CD14-positive monocyte (primary cell): ENCODE results near the gene ACBD3. TPM values are rescaled to one million over a fixed set of nuclear protein-coding genes. Genes with fewer than 3 reads are reported as not detected.
"Not testable (repeated sequence)": the region's sequence is repeated elsewhere in the genome, so short reads cannot be mapped to it uniquely, and the experiment has no call there.

Experiments
- DNase-seq, 3 donors: peaks; one replicate each; pipeline ENCODE4 v3.0.0-alpha.2; 2011 to 2022
- H2AFZ ChIP-seq: 2 replicates; pipeline ENCODE4 v1.6.0; 2012; ENCODE audit warnings: mild to moderate bottlenecking, low read depth, low read length, inconsistent platforms; ENCODE audit not compliant: insufficient read depth, poor library complexity, severe bottlenecking
- H3K27ac ChIP-seq, 2 donors: 1 replicate in 1 of 2; 2 replicates in 1 of 2; pipeline ENCODE4 v1.5.1; 2012 to 2013; ENCODE audit warnings: low read length in 2 of 2, control low read depth in 1 of 2, inconsistent platforms in 1 of 2, low read depth in 1 of 2, mild to moderate bottlenecking in 1 of 2
- H3K27me3 ChIP-seq, 2 donors: one replicate each; pipeline versions ENCODE4 v1.6.0 to v1.6.1; 2011 to 2013; ENCODE audit warnings: low read length in 2 of 2; ENCODE audit not compliant: control insufficient read depth in 2 of 2, insufficient read depth in 2 of 2
- H3K36me3 ChIP-seq, 2 donors: replicated peaks in 1 of 2; 1 replicate in 1 of 2; 2 replicates in 1 of 2; pipeline versions ENCODE4 v1.5.1 to v1.6.1; 2012 to 2013; ENCODE audit warnings: low read length in 2 of 2, control low read depth in 1 of 2, inconsistent platforms in 1 of 2, mild to moderate bottlenecking in 1 of 2; ENCODE audit not compliant: insufficient read depth in 2 of 2, control insufficient read depth in 1 of 2
- H3K4me1 ChIP-seq, 2 donors: 1 replicate in 1 of 2; 2 replicates in 1 of 2; pipeline versions ENCODE4 v1.5.1 to v1.6.1; 2012 to 2013; ENCODE audit warnings: low read length in 2 of 2, control low read depth in 1 of 2, inconsistent platforms in 1 of 2, mild to moderate bottlenecking in 1 of 2, moderate library complexity in 1 of 2; ENCODE audit not compliant: insufficient read depth in 2 of 2, control insufficient read depth in 1 of 2
- H3K4me2 ChIP-seq: replicated peaks from 2 replicates; pipeline ENCODE3; 2012; ENCODE audit warnings: low read length, moderate library complexity, mild to moderate bottlenecking; ENCODE audit not compliant: poor library complexity, severe bottlenecking; ENCODE audit errors: extremely low read depth
- H3K4me3 ChIP-seq, 3 experiments: fragments of 200-600 bp in 1 of 3; sonication (generic) in 1 of 3; replicated peaks in 1 of 3; 1 replicate in 2 of 3; 2 replicates in 1 of 3; pipeline ENCODE4 v1.5.1; 2011 to 2013; ENCODE audit warnings: low read length in 3 of 3, mild to moderate bottlenecking in 3 of 3, control low read depth in 2 of 3, low read depth in 2 of 3, inconsistent platforms in 1 of 3, moderate library complexity in 1 of 3
- H3K79me2 ChIP-seq: 2 replicates; pipeline ENCODE4 v1.6.0; 2012; ENCODE audit warnings: mild to moderate bottlenecking, control low read depth, inconsistent platforms, low read length, moderate library complexity; ENCODE audit not compliant: insufficient read depth
- H3K9ac ChIP-seq: 2 replicates; pipeline ENCODE4 v1.6.0; 2017; ENCODE audit warnings: low read length, mild to moderate bottlenecking; ENCODE audit not compliant: insufficient read depth, poor library complexity, severe bottlenecking
- H3K9me3 ChIP-seq, 2 donors: replicated peaks in 1 of 2; 1 replicate in 1 of 2; 2 replicates in 1 of 2; pipeline versions ENCODE4 v1.5.1 to v1.6.1; 2012 to 2013; ENCODE audit warnings: low read length in 2 of 2, control low read depth in 1 of 2; ENCODE audit not compliant: control insufficient read depth in 1 of 2, insufficient read depth in 1 of 2
- H4K20me1 ChIP-seq: 2 replicates; pipeline ENCODE4 v1.6.0; 2012; ENCODE audit warnings: mild to moderate bottlenecking, low read length, control low read depth, moderate library complexity; ENCODE audit not compliant: insufficient read depth
- H3K27ac Mint-ChIP-seq, 7 donors: one replicate each; pipeline ENCODE4 v1.8.0; 2020; ENCODE audit warnings: mild to moderate bottlenecking in 7 of 7, mixed read lengths in 7 of 7, moderate library complexity in 6 of 7, inconsistent platforms in 2 of 7
- H3K27me3 Mint-ChIP-seq, 3 donors: one replicate each; pipeline ENCODE4 v1.8.0; 2021 to 2022; ENCODE audit warnings: low read depth in 3 of 3, mild to moderate bottlenecking in 3 of 3, mixed read lengths in 3 of 3, moderate library complexity in 3 of 3, inconsistent platforms in 1 of 3
- H3K36me3 Mint-ChIP-seq, 2 donors: one replicate each; pipeline ENCODE4 v1.8.0; 2020; ENCODE audit warnings: mixed read lengths in 2 of 2, inconsistent platforms in 1 of 2, mild to moderate bottlenecking in 1 of 2
- H3K4me1 Mint-ChIP-seq: one replicate; pipeline ENCODE4 v1.8.0; 2020; ENCODE audit warnings: mild to moderate bottlenecking, mixed read lengths
- H3K4me3 Mint-ChIP-seq, 2 donors: one replicate each; pipeline ENCODE4 v1.8.0; 2020; ENCODE audit warnings: mild to moderate bottlenecking in 2 of 2, mixed read lengths in 2 of 2, moderate library complexity in 1 of 2
- H3K9me3 Mint-ChIP-seq, 7 donors: one replicate each; pipeline ENCODE4 v1.8.0; 2020 to 2022; ENCODE audit warnings: mixed read lengths in 7 of 7, mild to moderate bottlenecking in 6 of 7, moderate library complexity in 6 of 7, inconsistent platforms in 2 of 7
- CTCF ChIP-seq: fragments of 200-600 bp; IDR thresholded peaks from one replicate; pipeline ENCODE4 v1.8.0; 2022; ENCODE audit warnings: antibody characterized with exemption, mild to moderate bottlenecking
- WGBS: methylation state at CpG from one replicate; pipeline ENCODE4 v1.1.5; 2013; ENCODE audit warnings: missing lambda C conversion rate; ENCODE audit not compliant: insufficient coverage; 5-methylcytosine and 5-hydroxymethylcytosine counted together
- intact Hi-C, 2 donors: fragments of 100-400 bp; cut with micrococcal nuclease; formaldehyde crosslinking; loops; one replicate each; pipeline versions ENCODE4 v1.15.0 to v1.15.1; 2023
- polyA plus RNA-seq, 3 donors: library from polyadenylated mRNA; depleted of rRNA in 1 of 3; unstranded in 2 of 3; stranded (reverse) in 1 of 3; fragments of 300-500 nt in 2 of 3; fragments of >200 nt in 1 of 3; fragmentation: Illumina TruSeq in 2 of 3; gene quantifications; 1 replicate in 2 of 3; 2 replicates in 1 of 3; pipeline ENCODE4 v1.2.3, GENCODE V29; 2012 to 2021

ACBD3 gene
- polyA plus RNA-seq, 3 donors = 7.0 to 16.3 (median 11.4) TPM

DNA sequence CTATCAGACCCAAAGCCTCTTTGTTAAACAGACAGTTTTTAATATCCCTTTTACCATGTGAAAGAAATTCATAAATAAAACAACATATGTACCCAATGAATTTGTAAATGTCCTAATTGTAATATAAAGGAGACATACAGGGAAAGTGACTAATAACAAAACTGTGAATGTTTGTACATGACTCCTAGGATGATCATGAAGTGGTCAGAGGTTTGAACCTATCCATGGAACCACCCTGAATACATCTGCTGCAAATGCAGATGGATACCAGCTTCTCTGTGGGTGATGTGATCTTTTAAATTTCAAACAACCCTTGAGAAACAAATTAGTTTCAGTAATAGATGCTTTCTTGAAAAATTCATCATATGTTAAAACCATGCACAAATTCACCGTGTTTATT lies 16.7 kb upstream of the ACBD3 start:
- Histone ChIP-seq H3K27me3 (no peaks in the 10 kb centered on the region), H3K27ac (no peak overlapping the region), H3K4me3 (no peak overlapping the region), H3K79me2 (no peaks in the 10 kb centered on the region), H3K9me3 (no peaks in the 10 kb centered on the region), H2AFZ (no peak overlapping the region), H3K4me2 (no peak overlapping the region), H4K20me1 (no peaks in the 10 kb centered on the region), H3K9ac (no peak overlapping the region), H3K4me1 (peaks cover 6 to 8% of the 10 kb centered on the region in 2 donors), H3K36me3 (no peaks in the 10 kb centered on the region)
- Mint-ChIP-seq H3K27ac (no peak overlapping the region), H3K27me3 (peaks cover 0 to 3% (median 2%) of the 10 kb centered on the region in 3 donors), H3K4me1 (peaks cover 8% of the 10 kb centered on the region), H3K4me3 (no peak overlapping the region), H3K36me3 (no peaks in the 10 kb centered on the region), H3K9me3 (no peaks in the 10 kb centered on the region)
- intact Hi-C loops = no loop called here
- TF ChIP-seq CTCF = no peak
- DNase-seq = no peak
- WGBS = no CpG with 5 or more reads among the region's 1 CpG

- H3K27ac ChIP-seq, H3K36me3 ChIP-seq, H3K9me3 Mint-ChIP-seq, H3K27ac Mint-ChIP-seq, H3K27me3 ChIP-seq, intact Hi-C loops, H3K27me3 Mint-ChIP-seq, H4K20me1 ChIP-seq, H3K4me3 ChIP-seq, H3K4me1 Mint-ChIP-seq, H3K9me3 ChIP-seq, H3K79me2 ChIP-seq, DNase-seq, H3K4me2 ChIP-seq, H3K36me3 Mint-ChIP-seq, H3K9ac ChIP-seq, H2AFZ ChIP-seq, H3K4me3 Mint-ChIP-seq, H3K4me1 ChIP-seq: not testable (repeated sequence)
- WGBS = no CpG with 5 or more reads among the region's 6 CpGs
Measured at GRCh38 chr1:226202666-226203065, 16.1 kb upstream of the ACBD3 start.
